ENCODE data around the gene SUCNR1.
"Not testable (repeated sequence)": the region's sequence is repeated elsewhere in the genome, so short reads cannot be mapped to it uniquely, and the experiment has no call there.

SUCNR1 gene

DNA sequence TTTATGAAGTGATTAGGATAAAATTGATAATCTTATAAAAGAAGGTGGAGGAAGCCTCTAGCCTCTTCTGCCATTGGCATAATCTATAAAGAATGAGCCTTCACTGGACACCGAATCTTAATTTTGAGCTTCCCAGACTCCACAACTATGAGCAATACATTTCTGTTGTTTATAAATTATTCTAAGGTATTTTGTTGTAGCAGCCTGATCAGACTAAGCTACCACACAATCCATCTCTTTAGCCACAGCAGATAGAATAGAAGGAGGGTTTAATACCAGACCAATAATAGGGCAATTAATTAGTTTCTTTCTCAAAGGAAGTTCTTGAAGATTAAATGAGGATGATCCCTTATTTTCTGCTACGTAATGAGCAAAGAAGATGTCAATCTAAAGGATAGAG, 33.3 kb downstream of the SUCNR1 start:
- H3K27ac Mint-ChIP-seq = no peak overlapping the region
- peaks cover 12% of the 10 kb centered on the region for H3K27me3 Mint-ChIP-seq
- peaks cover 8% of the 10 kb centered on the region for H3K9me3 Mint-ChIP-seq
- H3K4me1 Mint-ChIP-seq = no peaks in the 10 kb centered on the region
- ATAC-seq = no peak
- H3K36me3 Mint-ChIP-seq = no peaks in the 10 kb centered on the region
- H3K4me3 Mint-ChIP-seq = no peak overlapping the region

DNA sequence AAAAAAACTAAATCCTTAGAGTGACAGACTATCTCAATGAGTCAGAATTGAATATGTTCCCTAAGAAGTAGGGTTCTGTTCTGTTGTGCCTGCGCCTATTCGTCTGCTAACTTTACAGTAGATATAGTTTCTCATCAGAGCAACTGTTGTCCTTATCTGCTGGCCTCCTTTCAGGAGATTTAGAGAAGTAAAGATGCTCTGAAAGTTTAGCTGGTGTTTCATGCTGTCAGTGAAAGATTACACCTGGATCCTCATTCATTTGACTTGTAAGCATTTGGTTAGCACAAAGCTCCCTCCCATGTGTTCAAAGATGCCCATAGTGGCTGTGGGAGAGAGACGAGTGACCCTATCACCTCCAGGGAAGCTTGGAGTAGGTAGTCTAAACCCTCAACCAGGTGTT, 35.0 kb downstream of the SUCNR1 start:
- Mint-ChIP-seq H3K9me3 (peaks cover 13% of the 10 kb centered on the region), H3K4me1 (no peaks in the 10 kb centered on the region), H3K36me3 (no peaks in the 10 kb centered on the region), H3K27me3 (peaks cover 19% of the 10 kb centered on the region), H3K27ac (no peak overlapping the region), H3K4me3 (no peak overlapping the region)
- no peak for ATAC-seq

DNA sequence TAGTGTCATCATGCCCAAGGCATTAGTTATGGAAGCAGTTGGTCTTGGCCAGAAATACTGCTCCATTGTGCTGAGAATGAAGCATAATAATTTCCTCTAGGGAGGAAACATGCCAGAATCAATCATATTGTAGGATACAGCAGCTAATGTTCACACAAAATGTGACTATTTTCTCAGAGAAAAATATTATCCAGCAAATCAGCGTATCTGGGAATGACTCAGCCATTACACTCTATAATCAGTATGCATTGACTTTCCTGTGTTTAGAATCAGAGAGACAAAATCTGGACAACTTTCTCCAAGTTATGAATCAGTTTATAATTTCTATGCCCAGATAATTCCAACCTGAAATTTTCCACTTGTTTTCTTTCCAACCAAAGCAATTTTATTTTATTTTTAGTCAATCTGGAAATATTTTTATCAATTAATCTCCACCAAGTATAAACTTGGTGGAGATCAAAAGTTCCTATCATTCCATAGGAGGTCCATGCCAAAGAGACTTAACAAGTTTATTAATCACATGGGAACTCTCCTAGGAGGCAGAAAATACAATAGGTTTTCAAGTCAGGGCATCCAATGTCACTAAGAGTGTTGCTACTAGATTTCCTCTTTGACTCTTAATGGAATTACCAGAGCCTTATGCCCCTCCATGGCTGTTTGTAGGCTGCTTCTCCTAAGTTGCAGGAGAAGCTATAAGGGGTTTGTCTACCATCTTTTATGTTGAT, 36.4 kb downstream of the SUCNR1 start:
- Mint-ChIP-seq H3K27me3 (peaks cover 19% of the 10 kb centered on the region), H3K27ac (no peak overlapping the region), H3K4me1 (no peaks in the 10 kb centered on the region), H3K36me3 (no peaks in the 10 kb centered on the region), H3K4me3 (no peak overlapping the region), H3K9me3 (peaks cover 13% of the 10 kb centered on the region)
- ATAC-seq = no peak

DNA sequence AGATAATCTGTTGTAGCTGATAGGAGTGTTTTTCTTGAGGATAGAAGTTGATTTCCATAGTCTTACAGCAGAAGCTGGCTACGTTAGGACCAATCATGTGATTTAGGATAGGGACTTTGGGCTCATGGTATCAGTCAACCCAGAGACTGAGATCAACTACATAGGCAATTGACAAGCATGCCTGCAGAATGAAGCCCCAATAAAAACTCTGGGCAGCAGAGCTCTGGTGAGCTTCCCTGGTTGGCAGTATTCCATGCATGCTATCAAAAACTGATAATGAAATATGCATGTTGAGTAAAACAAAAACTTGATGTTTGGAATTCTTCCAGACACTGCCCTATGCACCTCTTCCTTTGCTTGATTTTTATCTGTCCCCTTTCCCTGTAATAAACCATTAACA, 38.0 kb downstream of the SUCNR1 start:
- peaks cover 13% of the 10 kb centered on the region for H3K9me3 Mint-ChIP-seq
- H3K4me3 Mint-ChIP-seq = no peak overlapping the region
- H3K36me3 Mint-ChIP-seq = no peaks in the 10 kb centered on the region
- H3K4me1 Mint-ChIP-seq = no peaks in the 10 kb centered on the region
- ATAC-seq = no peak
- H3K27me3 Mint-ChIP-seq = peaks cover 19% of the 10 kb centered on the region
- H3K27ac Mint-ChIP-seq = no peak overlapping the region

DNA sequence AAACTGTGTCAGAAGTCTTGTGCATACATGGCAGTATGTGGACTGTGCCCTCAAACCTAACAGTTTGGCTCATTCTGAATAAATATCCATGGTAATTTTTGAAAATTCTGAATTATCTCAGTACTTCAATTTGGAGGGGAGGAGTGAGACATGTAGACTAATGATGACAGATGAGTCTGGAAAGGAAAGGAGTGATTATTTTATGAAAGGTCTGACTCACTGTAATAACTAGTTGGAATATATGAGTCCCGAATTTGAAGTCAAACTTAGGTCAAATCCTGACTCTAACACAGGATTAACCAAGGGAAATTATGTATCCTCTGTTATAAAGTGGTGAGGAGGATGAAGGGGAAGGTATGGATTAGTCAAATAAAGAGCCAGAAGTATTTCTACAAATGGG, 38.6 kb downstream of the SUCNR1 start:
- peaks cover 13% of the 10 kb centered on the region for H3K9me3 Mint-ChIP-seq
- H3K4me3 Mint-ChIP-seq = no peak overlapping the region
- H3K27ac Mint-ChIP-seq = no peak overlapping the region
- H3K4me1 Mint-ChIP-seq = no peaks in the 10 kb centered on the region
- H3K27me3 Mint-ChIP-seq = peaks cover 19% of the 10 kb centered on the region
- no peak for ATAC-seq
- H3K36me3 Mint-ChIP-seq = no peaks in the 10 kb centered on the region

DNA sequence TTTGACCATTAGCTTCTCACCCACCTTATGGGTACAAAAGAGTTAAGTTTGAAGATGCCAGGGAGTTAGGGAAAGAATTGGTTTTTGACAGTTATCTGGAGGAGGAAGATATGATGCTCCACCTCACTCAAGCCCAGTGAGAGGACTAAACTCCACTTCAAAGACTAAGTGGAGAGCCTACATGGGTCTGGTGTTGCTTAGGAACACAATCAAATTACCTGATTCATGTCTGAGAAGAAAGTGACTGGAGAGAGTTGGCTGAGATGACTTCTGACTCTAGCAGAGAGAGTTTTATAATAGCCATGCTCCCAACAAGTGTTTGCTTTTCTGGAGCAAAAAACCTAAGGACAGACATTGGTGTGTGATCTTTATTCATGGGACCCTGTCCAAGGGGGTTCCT, 43.3 kb downstream of the SUCNR1 start:
- H3K4me3 Mint-ChIP-seq = no peak overlapping the region
- peaks cover 6% of the 10 kb centered on the region for H3K27me3 Mint-ChIP-seq
- H3K4me1 Mint-ChIP-seq = no peaks in the 10 kb centered on the region
- H3K36me3 Mint-ChIP-seq = no peaks in the 10 kb centered on the region
- H3K9me3 Mint-ChIP-seq = peaks cover 4% of the 10 kb centered on the region
- no peak for ATAC-seq
- peak overlapping the region; percentile 17 for H3K27ac Mint-ChIP-seq

DNA sequence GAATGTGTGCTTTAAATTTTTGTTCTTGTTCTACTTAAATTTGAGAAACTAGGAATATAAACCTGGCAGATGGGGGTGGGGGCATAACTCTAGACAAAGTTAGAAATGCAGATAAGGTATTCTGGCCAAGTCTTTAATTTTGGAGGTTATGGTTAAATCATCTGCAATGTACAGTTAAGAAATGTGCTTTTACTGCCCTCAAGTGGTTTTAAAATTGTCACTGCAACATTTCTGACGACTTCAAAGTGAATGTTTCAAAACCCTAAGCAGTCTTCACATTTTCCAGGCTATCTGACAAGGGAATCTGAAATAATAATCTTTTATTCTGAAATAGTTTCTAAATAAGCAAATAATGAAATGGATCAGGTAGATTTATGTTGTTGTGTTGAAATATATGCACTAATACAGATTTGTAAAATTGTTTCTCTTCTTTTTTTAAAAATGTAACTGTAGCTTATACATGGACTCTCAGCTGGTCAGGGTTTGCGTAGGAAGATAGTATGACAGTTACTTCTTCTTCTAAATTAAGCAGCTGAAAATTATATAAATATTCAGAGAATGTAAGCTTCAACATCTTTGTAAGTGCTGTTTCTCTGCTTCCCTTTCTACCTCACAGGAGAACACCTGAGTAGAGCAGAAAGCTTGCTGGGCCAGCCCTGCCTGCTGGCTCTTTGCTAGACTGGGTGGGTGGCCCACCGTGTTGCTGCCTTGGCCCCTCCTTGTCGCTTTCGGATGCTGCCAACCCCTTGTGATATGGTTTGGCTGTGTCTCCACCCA, 45.0 kb downstream of the SUCNR1 start:
- no peak overlapping the region for H3K4me3 Mint-ChIP-seq
- ATAC-seq = no peak

DNA sequence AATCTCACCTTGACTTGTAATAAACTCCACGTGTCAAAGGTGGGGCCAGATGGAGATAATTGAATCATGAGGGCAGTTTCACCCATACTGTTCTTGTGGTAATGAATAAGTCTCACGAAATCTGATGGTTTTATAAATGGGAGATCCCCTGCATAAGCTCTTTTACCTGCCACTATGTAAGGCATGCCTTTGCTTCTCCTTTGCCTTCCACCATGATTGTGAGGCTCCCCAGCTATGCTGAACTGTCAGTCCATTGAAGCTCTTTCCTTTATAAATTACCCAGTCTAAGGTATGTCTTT, 45.5 kb downstream of the SUCNR1 start:
- Mint-ChIP-seq H3K27me3 (no peaks in the 10 kb centered on the region), H3K4me3 (no peak overlapping the region), H3K4me1 (no peaks in the 10 kb centered on the region), H3K27ac (no peak overlapping the region), H3K9me3 (no peaks in the 10 kb centered on the region), H3K36me3 (no peaks in the 10 kb centered on the region)
- ATAC-seq = no peak

More for the DNA sequence above, 45.0 kb downstream of the SUCNR1 start:
- Mint-ChIP-seq H3K9me3 (no peaks in the 10 kb centered on the region), H3K4me1 (no peaks in the 10 kb centered on the region), H3K27me3 (no peaks in the 10 kb centered on the region), H3K36me3 (no peaks in the 10 kb centered on the region), H3K27ac (no peak overlapping the region)

DNA sequence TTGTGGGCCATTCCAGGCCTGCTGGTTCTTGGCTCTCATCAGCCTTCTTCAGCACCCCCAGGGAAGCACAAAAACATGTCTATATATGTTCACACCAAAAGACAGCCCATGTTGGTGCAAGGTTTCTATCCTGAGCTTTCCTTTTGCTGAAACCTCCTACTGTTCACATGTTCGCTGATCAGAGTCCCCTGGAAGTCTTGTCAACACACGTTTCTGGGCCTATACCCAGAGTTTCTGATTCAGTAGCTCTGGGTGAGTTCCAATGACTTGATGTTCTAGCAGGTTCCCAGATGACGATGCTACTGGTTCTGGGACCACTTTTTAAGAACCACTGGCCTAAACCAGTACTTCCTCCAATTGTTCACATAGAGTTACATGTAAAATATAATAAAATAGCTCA, 46.0 kb downstream of the SUCNR1 start:
- no peak overlapping the region for H3K4me3 Mint-ChIP-seq
- ATAC-seq = no peak

DNA sequence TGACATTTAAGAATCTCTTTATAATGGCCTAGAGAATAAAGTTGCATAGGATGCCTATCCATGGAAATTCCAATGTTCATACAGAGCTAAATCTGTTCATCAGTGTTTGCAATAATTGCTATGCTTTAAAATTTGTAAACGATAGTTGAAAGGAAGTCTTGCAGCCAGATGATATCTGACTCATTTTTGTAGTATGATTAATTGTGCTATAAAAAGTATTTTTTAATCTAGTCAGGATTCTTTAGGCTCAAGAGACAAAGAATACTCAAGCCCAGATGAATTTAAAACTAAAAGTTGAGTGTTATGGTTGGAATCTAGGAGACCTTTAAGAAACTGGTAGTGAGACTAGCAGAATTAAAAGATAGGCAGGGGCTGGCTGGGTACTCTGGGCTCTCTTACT, 50.5 kb downstream of the SUCNR1 start:
- H3K27me3 Mint-ChIP-seq = no peaks in the 10 kb centered on the region
- H3K4me1 Mint-ChIP-seq = no peaks in the 10 kb centered on the region
- H3K27ac Mint-ChIP-seq = no peak overlapping the region
- no peaks in the 10 kb centered on the region for H3K9me3 Mint-ChIP-seq
- no peaks in the 10 kb centered on the region for H3K36me3 Mint-ChIP-seq
- H3K4me3 Mint-ChIP-seq = no peak overlapping the region
- no peak for ATAC-seq

More for the DNA sequence above, 46.0 kb downstream of the SUCNR1 start:
- Mint-ChIP-seq H3K27me3 (no peaks in the 10 kb centered on the region), H3K4me1 (no peaks in the 10 kb centered on the region), H3K9me3 (no peaks in the 10 kb centered on the region), H3K36me3 (no peaks in the 10 kb centered on the region), H3K27ac (no peak overlapping the region)

DNA sequence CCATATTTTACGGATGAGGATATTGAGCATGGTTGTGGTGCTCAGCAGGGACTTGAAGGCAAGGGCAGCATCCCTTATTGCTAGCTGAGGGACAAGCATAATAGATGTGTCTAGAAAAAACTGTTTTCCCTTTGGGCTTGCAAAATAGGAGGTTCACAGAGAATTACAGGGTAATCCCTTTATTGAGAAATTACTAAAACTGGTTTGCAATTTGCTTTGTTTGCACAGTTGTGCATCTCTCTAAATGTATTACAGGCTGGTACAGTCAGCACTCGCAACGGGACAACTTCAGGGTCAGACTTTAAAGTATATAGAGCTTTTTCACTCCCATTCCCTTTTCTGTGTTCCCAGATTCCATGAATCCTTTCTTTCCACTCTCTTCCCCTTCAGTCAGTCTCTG, 51.3 kb downstream of the SUCNR1 start:
- Mint-ChIP-seq H3K4me3 (no peak overlapping the region), H3K4me1 (no peaks in the 10 kb centered on the region), H3K9me3 (no peaks in the 10 kb centered on the region), H3K36me3 (no peaks in the 10 kb centered on the region), H3K27ac (no peak overlapping the region), H3K27me3 (peaks cover 4% of the 10 kb centered on the region)
- ATAC-seq = no peak

DNA sequence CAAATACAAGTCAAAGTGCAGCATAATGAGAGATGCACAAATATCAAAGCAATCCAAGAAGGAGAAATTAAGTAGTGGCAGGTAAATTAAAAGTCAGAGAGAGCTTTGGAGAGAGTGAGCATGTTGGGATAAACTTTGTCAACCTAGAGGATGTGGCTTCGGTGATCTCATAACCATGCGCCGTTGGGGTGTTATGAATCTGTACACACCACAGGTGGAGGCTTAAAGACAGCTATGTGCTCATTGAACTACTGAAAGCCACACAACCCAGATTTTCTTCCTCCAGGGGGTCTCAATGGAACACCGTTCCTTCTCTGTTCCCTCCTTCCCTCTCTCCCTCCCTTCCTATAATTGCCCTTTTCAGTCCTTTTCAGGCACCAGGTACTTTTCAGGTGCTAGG, 52.0 kb downstream of the SUCNR1 start:
- no peak overlapping the region for H3K27ac Mint-ChIP-seq
- no peaks in the 10 kb centered on the region for H3K4me1 Mint-ChIP-seq
- H3K27me3 Mint-ChIP-seq = peaks cover 10% of the 10 kb centered on the region
- no peaks in the 10 kb centered on the region for H3K36me3 Mint-ChIP-seq
- H3K4me3 Mint-ChIP-seq = no peak overlapping the region
- no peak for ATAC-seq
- H3K9me3 Mint-ChIP-seq = no peaks in the 10 kb centered on the region

DNA sequence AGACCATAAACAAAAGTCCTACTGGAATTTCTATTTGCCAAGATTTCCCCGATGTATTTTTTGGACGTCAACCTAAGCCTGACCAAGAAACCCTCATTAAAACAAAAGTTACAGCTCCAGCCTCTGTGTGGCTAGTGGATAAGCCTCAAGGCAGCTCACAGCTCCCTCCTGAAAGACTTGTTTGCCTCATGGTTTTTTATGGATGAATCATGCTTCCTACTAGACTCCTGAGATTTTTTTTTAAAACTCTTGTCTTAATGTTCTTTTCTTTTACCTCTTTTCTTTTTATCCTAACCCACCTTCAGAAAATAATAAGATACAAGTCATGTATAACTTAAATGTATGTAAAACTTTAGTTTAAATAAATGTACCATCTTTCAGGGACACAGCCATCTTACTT, 52.4 kb downstream of the SUCNR1 start:
- H3K9me3 Mint-ChIP-seq = no peaks in the 10 kb centered on the region
- H3K36me3 Mint-ChIP-seq = no peaks in the 10 kb centered on the region
- no peak overlapping the region for H3K27ac Mint-ChIP-seq
- ATAC-seq = no peak
- no peak overlapping the region for H3K4me3 Mint-ChIP-seq
- peaks cover 10% of the 10 kb centered on the region for H3K27me3 Mint-ChIP-seq
- H3K4me1 Mint-ChIP-seq = no peaks in the 10 kb centered on the region

DNA sequence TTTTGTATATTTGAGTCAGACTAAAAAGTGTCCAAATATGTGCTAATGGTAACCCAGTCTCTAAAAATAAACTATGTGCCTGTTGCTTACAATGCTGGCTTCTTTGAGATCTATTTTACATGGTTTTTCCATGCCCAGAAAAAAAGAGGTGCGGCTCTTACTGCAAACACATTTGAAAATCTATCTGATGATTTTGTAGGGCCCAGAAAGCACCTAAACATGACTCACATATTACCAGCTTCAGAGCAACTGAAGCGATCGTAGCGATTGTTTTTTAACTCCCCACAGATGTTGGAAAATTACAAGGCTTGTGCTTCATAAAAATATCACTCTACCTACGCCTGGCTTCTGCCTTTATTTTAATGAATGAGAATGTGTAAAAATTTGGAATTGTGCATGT, 53.5 kb downstream of the SUCNR1 start:
- no peaks in the 10 kb centered on the region for H3K4me1 Mint-ChIP-seq
- no peak overlapping the region for H3K4me3 Mint-ChIP-seq
- no peaks in the 10 kb centered on the region for H3K9me3 Mint-ChIP-seq
- peaks cover 10% of the 10 kb centered on the region for H3K27me3 Mint-ChIP-seq
- no peaks in the 10 kb centered on the region for H3K36me3 Mint-ChIP-seq
- ATAC-seq = no peak
- no peak overlapping the region for H3K27ac Mint-ChIP-seq

DNA sequence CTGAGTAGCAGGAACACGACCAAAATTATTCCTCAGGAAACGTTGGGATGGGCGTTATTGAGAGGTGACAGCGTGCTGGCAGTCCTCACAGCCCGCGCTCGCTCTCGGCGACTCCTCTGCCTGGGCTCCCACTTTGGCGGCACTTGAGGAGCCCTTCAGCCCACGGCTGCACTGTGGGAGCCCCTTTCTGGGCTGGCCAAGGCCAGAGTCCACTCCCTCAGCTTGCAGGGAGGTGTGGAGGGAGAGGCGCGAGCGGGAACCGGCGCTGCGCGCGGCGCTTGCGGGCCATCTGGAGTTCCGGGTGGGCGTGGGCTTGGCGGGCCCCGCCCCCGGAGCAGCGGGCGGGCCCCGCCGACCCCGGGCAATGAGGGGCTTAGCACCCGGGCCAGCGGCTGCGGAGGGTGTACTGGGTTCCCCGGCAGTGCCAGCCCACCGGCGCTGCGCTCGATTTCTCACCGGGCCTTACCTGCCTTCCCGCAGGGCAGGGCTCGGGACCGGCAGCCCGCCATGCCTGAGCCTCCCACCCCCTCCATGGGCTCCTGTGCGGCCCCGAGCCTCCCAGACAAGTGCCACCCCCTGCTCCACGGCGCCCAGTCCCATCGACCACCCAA, 54.6 kb downstream of the SUCNR1 start:
- H3K9me3 Mint-ChIP-seq, H3K27me3 Mint-ChIP-seq, H3K4me3 Mint-ChIP-seq, H3K4me1 Mint-ChIP-seq, ATAC-seq, H3K27ac Mint-ChIP-seq, H3K36me3 Mint-ChIP-seq: not testable (repeated sequence)

DNA sequence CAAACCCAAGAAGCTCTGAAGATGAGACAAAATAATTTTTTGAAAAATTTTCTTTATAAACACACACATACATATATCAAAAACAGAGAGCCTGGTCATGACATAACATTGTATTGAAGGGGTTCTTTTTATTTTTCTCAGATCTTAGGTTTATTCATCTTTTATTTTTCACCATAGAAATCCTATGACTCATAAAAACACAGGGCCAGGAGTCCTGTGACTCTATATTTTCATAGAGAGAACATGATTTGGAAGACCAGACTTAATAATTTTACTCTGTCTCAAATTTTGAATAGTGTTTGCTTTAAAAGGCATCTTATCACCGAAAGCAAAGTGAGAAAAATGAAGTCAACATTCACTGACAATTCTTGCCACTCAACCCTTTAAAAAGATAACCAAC, 57.7 kb downstream of the SUCNR1 start:
- H3K27me3 Mint-ChIP-seq = peaks cover 10% of the 10 kb centered on the region
- H3K27ac Mint-ChIP-seq = no peak overlapping the region
- no peaks in the 10 kb centered on the region for H3K4me1 Mint-ChIP-seq
- H3K9me3 Mint-ChIP-seq = no peaks in the 10 kb centered on the region
- no peaks in the 10 kb centered on the region for H3K36me3 Mint-ChIP-seq
- no peak for ATAC-seq
- no peak overlapping the region for H3K4me3 Mint-ChIP-seq

Data from stimulated activated memory B cell treated with anti-CD40 and anti-IgM and Interleukin-4, amounts not matched to agents 10 μg/mL and 1 μg/mL and 100 μg/mL, for 72 hours (primary cell).